ENCODE measurements around the gene RNF213.
"Not testable (repeated sequence)": the region's sequence is repeated elsewhere in the genome, so short reads cannot be mapped to it uniquely, and the experiment has no call there.

Gene RNF213

GRCh38 chr17:80397034-80397387 is 136.4 kb downstream of the RNF213 start:
- no peaks in the 10 kb centered on the region for H3K27me3 ChIP-seq (ENCODE audit: insufficient read depth, poor library complexity, severe bottlenecking)
- TF ChIP-seq SPI1 (IDR thresholded peaks at IDR 0.05; ENCODE audit: borderline replicate concordance, low read depth) (no peak), REST (IDR thresholded peaks at IDR 0.05; ENCODE audit: insufficient replicate concordance, low read depth) (no peak), GABPA (IDR thresholded peaks at IDR 0.05; ENCODE audit: low read depth) (no peak), POLR2AphosphoS5 (IDR thresholded peaks at IDR 0.05; ENCODE audit: low read depth) (no peak), CTCF (IDR thresholded peaks at IDR 0.05; ENCODE audit: insufficient read depth, low read length) (no peak)
- no peak overlapping the region for H3K27ac ChIP-seq (replicated peaks)
- no peak for DNase-seq (ENCODE audit: low read depth in 1 of 2, low spot score in 1 of 2)
- no peak overlapping the region for H3K4me3 ChIP-seq (replicated peaks; ENCODE audit: insufficient read depth, low read length)

- Histone ChIP-seq H3K27me3 (ENCODE audit: insufficient read depth, poor library complexity, severe bottlenecking) (no peaks in the 10 kb centered on the region), H3K4me3 (replicated peaks; ENCODE audit: insufficient read depth, low read length) (no peak overlapping the region), H3K27ac (replicated peaks) (no peak overlapping the region)
- TF ChIP-seq SPI1 (IDR thresholded peaks at IDR 0.05; ENCODE audit: borderline replicate concordance, low read depth) (no peak), CTCF (IDR thresholded peaks at IDR 0.05; ENCODE audit: insufficient read depth, low read length) (no peak), GABPA (IDR thresholded peaks at IDR 0.05; ENCODE audit: low read depth) (no peak), POLR2AphosphoS5 (IDR thresholded peaks at IDR 0.05; ENCODE audit: low read depth) (no peak), REST (IDR thresholded peaks at IDR 0.05; ENCODE audit: insufficient replicate concordance, low read depth) (no peak)
- no peak for DNase-seq (ENCODE audit: low read depth in 1 of 2, low spot score in 1 of 2)
These were observed 137.0 kb downstream of the RNF213 start for GRCh38 chr17:80397686-80398085.

- not testable (repeated sequence) for H3K27ac ChIP-seq (replicated peaks); DNase-seq (ENCODE audit: low read depth in 1 of 2, low spot score in 1 of 2); H3K27me3 ChIP-seq (ENCODE audit: insufficient read depth, poor library complexity, severe bottlenecking); H3K4me3 ChIP-seq (replicated peaks; ENCODE audit: insufficient read depth, low read length)
These were observed 140.4 kb downstream of the RNF213 start for GRCh38 chr17:80401086-80401485.

- H3K27ac ChIP-seq (replicated peaks); H3K4me3 ChIP-seq (replicated peaks; ENCODE audit: insufficient read depth, low read length); DNase-seq (ENCODE audit: low read depth in 1 of 2, low spot score in 1 of 2): not testable (repeated sequence)
- H3K27me3 ChIP-seq (ENCODE audit: insufficient read depth, poor library complexity, severe bottlenecking) = peaks cover 12% of the 10 kb centered on the region
These were observed 141.4 kb downstream of the RNF213 start for GRCh38 chr17:80402102-80402501.

- Histone ChIP-seq H3K27me3 (ENCODE audit: insufficient read depth, poor library complexity, severe bottlenecking) (peaks cover 17% of the 10 kb centered on the region), H3K4me3 (replicated peaks; ENCODE audit: insufficient read depth, low read length) (no peak overlapping the region), H3K27ac (replicated peaks) (no peak overlapping the region)
- TF ChIP-seq REST (IDR thresholded peaks at IDR 0.05; ENCODE audit: insufficient replicate concordance, low read depth) = no peak
- TF ChIP-seq CTCF (IDR thresholded peaks at IDR 0.05; ENCODE audit: insufficient read depth, low read length) = no peak
- no peak for TF ChIP-seq POLR2AphosphoS5 (IDR thresholded peaks at IDR 0.05; ENCODE audit: low read depth)
- TF ChIP-seq SPI1 (IDR thresholded peaks at IDR 0.05; ENCODE audit: borderline replicate concordance, low read depth) = no peak
- no peak for TF ChIP-seq GABPA (IDR thresholded peaks at IDR 0.05; ENCODE audit: low read depth)
- no peak for DNase-seq (ENCODE audit: low read depth in 1 of 2, low spot score in 1 of 2)
These were observed 142.3 kb downstream of the RNF213 start for GRCh38 chr17:80402959-80403358.
